ENCODE results near the gene FDCSP. TPM values are rescaled to one million over a fixed set of nuclear protein-coding genes. Genes with fewer than 3 reads are reported as not detected.

Gene FDCSP
- polyA plus RNA-seq, 1 of the 3 experiments (the other 2 are of a cell fraction), result not detected

DNA sequence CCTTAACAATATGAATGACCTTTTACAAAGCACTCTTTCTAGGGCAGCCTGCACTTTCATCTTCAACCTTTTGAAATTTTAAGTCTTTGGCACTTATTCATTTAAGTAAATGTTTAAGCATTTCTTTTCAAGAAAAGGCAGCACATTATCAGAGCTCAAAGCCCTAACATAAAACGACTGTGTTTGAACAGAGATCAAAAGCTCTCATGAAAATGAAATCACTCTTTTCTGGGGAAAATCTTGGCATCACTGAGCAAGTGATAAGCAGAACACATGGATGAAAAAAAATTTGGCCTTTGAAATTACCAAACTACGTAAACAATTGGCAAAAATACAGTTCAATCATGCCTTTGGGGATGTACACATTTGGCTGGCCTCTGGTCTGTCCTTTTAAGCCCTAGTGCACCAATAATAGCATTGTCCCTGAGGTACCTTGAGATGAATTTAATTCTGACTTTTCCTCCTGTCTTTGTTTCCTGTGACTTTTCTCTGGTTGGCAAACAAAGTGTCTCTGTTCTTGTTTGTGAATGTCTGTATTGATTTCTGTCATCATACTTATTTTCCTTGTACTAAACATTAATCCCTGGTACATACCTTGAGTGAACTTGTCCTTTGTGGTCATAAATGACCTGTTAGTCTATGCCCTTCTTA lies 43.3 kb upstream of the FDCSP start:
- ChIA-PET POLR2A (no interaction called here), CTCF (interaction anchor here (0.6 to 2.3 kb wide), 12 partner anchors 11 to 1530 kb away, joined by 3 to 15 read pairs (median 4); partner anchors contain the start of gene ODAM)
- DNase-seq, result no peak
- H3K79me2 ChIP-seq (ENCODE audit: insufficient read depth), result no peaks in the 10 kb centered on the region
- H3K9me2 ChIP-seq, result no peaks in the 10 kb centered on the region
- no peak overlapping the region for H3K4me3 ChIP-seq (ENCODE audit: low read depth in 2 of 2, low read length in 1 of 2)
- no peaks in the 10 kb centered on the region for H3K9me3 ChIP-seq
- no peak overlapping the region for H2AFZ ChIP-seq (ENCODE audit: low read depth)
- H3K36me3 ChIP-seq (replicated peaks in 1 of 2; ENCODE audit: control insufficient read depth in 1 of 2, insufficient read depth in 2 of 2, low read length in 1 of 2), result no peaks in the 10 kb centered on the region
- 0% methylated on average over 2 of the region's 2 CpGs for WGBS (ENCODE audit: low lambda C conversion rate)
- no peak for TF ChIP-seq FOXM1 (IDR thresholded peaks at IDR 0.05; ENCODE audit: low read depth)
- TF ChIP-seq YY1 (IDR thresholded peaks at IDR 0.05; ENCODE audit: low read depth), result no peak
- no peak for TF ChIP-seq USF2 (IDR thresholded peaks at IDR 0.05; ENCODE audit: borderline replicate concordance, low read depth, low read length)
- no peak for TF ChIP-seq IRF3 (IDR thresholded peaks at IDR 0.05; ENCODE audit: low read depth, low read length)
- H3K9ac ChIP-seq, result no peak overlapping the region
- no peaks in the 10 kb centered on the region for H4K20me1 ChIP-seq (ENCODE audit: insufficient read depth)
- no peak overlapping the region for H3K27ac ChIP-seq (ENCODE audit: low read depth in 2 of 2, low read length in 1 of 2)
- peaks cover 1% of the 10 kb centered on the region; the same call in 1 of the 2 replicates for H3K27me3 ChIP-seq (ENCODE audit: insufficient read depth)
- no peak overlapping the region for H3K4me2 ChIP-seq
- H3F3A ChIP-seq (replicated peaks; ENCODE audit: insufficient read depth), result no peaks in the 10 kb centered on the region
- H3K4me1 ChIP-seq (ENCODE audit: control insufficient read depth in 1 of 2, insufficient read depth in 2 of 2, low read depth in 1 of 2, low read length in 1 of 2), result no peaks in the 10 kb centered on the region

- no peaks in the 10 kb centered on the region for H3F3A ChIP-seq (replicated peaks; ENCODE audit: insufficient read depth)
- no peak overlapping the region for H3K4me2 ChIP-seq
- ChIA-PET CTCF (interaction anchor here (0.6 to 2.3 kb wide), 15 partner anchors 10 to 1529 kb away, joined by 3 to 15 read pairs (median 4); partner anchors contain the start of gene ODAM), POLR2A (no interaction called here)
- no peak overlapping the region; a peak in 1 of 4 replicates for H3K4me3 ChIP-seq (ENCODE audit: low read depth in 2 of 2, low read length in 1 of 2)
- H3K36me3 ChIP-seq (replicated peaks in 1 of 2; ENCODE audit: control insufficient read depth in 1 of 2, insufficient read depth in 2 of 2, low read length in 1 of 2), result no peaks in the 10 kb centered on the region
- H3K4me1 ChIP-seq (ENCODE audit: control insufficient read depth in 1 of 2, insufficient read depth in 2 of 2, low read depth in 1 of 2, low read length in 1 of 2), result no peaks in the 10 kb centered on the region
- peak; percentile 3 for DNase-seq
- no peak overlapping the region for H3K9ac ChIP-seq
- 9% methylated on average over 6 of the region's 6 CpGs for WGBS (ENCODE audit: low lambda C conversion rate)
- H3K9me2 ChIP-seq, result no peaks in the 10 kb centered on the region
- no peak overlapping the region for H2AFZ ChIP-seq (ENCODE audit: low read depth)
- H3K9me3 ChIP-seq, result no peaks in the 10 kb centered on the region
- H3K27ac ChIP-seq (ENCODE audit: low read depth in 2 of 2, low read length in 1 of 2), result no peak overlapping the region
- TF ChIP-seq IRF3 (IDR thresholded peaks at IDR 0.05; ENCODE audit: low read depth, low read length) (no peak), CTCF (IDR thresholded peaks at IDR 0.05) (peak; percentile 94), RAD21 (IDR thresholded peaks at IDR 0.05; ENCODE audit: low read length) (peak; percentile 56), GABPA (IDR thresholded peaks at IDR 0.05; ENCODE audit: low read depth) (no peak), SMC3 (IDR thresholded peaks at IDR 0.05; ENCODE audit: low read depth, low read length) (peak; percentile 60), YY1 (IDR thresholded peaks at IDR 0.05; ENCODE audit: low read depth) (no peak)
- H3K79me2 ChIP-seq (ENCODE audit: insufficient read depth), result no peaks in the 10 kb centered on the region
- peaks cover 5% of the 10 kb centered on the region; the same call in 1 of the 2 replicates for H3K27me3 ChIP-seq (ENCODE audit: insufficient read depth)
- no peaks in the 10 kb centered on the region for H4K20me1 ChIP-seq (ENCODE audit: insufficient read depth)
These were observed 42.6 kb upstream of the FDCSP start for GRCh38 chr4:70183168-70183939.

Data from SK-N-SH (cell line).